Epidermal melanocyte (primary cell): ENCODE measurements around the gene RNF217.

Source experiments
- DNase-seq: peaks from one replicate; pipeline ENCODE4 v3.0.0; 2011; ENCODE audit warnings: low spot score; ENCODE audit not compliant: insufficient read length

RNF217 gene

GRCh38 chr6:125097186-125097585 lies 134.9 kb downstream of the RNF217 start:
- no peak for DNase-seq

GRCh38 chr6:125098253-125098652 lies 136.0 kb downstream of the RNF217 start:
- no peak for DNase-seq

GRCh38 chr6:125099211-125100073 lies 137.2 kb downstream of the RNF217 start:
- peak; percentile 22 for DNase-seq

- DNase-seq = no peak
Measured at GRCh38 chr6:125100074-125100652, 137.9 kb downstream of the RNF217 start.

GRCh38 chr6:125101128-125101527 lies 138.9 kb downstream of the RNF217 start:
- no peak for DNase-seq

GRCh38 chr6:125101631-125102030 lies 139.4 kb downstream of the RNF217 start:
- DNase-seq = no peak

- DNase-seq = no peak
Measured at GRCh38 chr6:125102411-125102810, 140.2 kb downstream of the RNF217 start.

- peak; percentile 44 for DNase-seq
Measured at GRCh38 chr6:125102891-125103290, 140.7 kb downstream of the RNF217 start.

GRCh38 chr6:125104425-125104824 lies 142.2 kb downstream of the RNF217 start:
- DNase-seq = peak; percentile 23

- DNase-seq = no peak
Measured at GRCh38 chr6:125107048-125107447, 144.8 kb downstream of the RNF217 start.

- no peak for DNase-seq
Measured at GRCh38 chr6:125107896-125108295, 145.7 kb downstream of the RNF217 start.

- no peak for DNase-seq
Measured at GRCh38 chr6:125110056-125110455, 147.8 kb downstream of the RNF217 start.

GRCh38 chr6:125111219-125111983 lies 149.2 kb downstream of the RNF217 start:
- DNase-seq = no peak

GRCh38 chr6:125112934-125113333 lies 150.7 kb downstream of the RNF217 start:
- no peak for DNase-seq

- no peak for DNase-seq
Measured at GRCh38 chr6:125114248-125114858, 152.1 kb downstream of the RNF217 start.

GRCh38 chr6:125116170-125116569 lies 153.9 kb downstream of the RNF217 start:
- no peak for DNase-seq

- DNase-seq = no peak
Measured at GRCh38 chr6:125116710-125117109, 154.5 kb downstream of the RNF217 start.

- no peak for DNase-seq
Measured at GRCh38 chr6:125117818-125118217, 155.6 kb downstream of the RNF217 start.

GRCh38 chr6:125120054-125120590 lies 157.9 kb downstream of the RNF217 start:
- no peak for DNase-seq

- DNase-seq = no peak
Measured at GRCh38 chr6:125121894-125122293, 159.7 kb downstream of the RNF217 start.

GRCh38 chr6:125123051-125123450 lies 160.8 kb downstream of the RNF217 start:
- DNase-seq = no peak
